Keratinocyte (primary cell): ENCODE data around the gene MED25. TPM values are rescaled to one million over a fixed set of nuclear protein-coding genes. Genes with fewer than 3 reads are reported as not detected.

Experiments used
- DNase-seq: peaks from one replicate; pipeline ENCODE4 v3.0.0-alpha.2; 2011; ENCODE audit warnings: low read depth, missing footprints, low spot score
- FAIRE-seq: peaks from 2 replicates; lab custom pipeline; 2011; peaks lifted over from hg19 to GRCh38; lab: Jason Lieb, UNC
- H2AFZ ChIP-seq: 2 replicates; pipeline ENCODE4 v1.6.0; 2012; ENCODE audit warnings: low read length, control low read depth, inconsistent platforms; ENCODE audit not compliant: control insufficient read depth
- H3K27ac ChIP-seq: 2 replicates; pipeline ENCODE4 v1.5.1; 2011; ENCODE audit warnings: low read length; ENCODE audit not compliant: control insufficient read depth, insufficient read depth
- H3K27me3 ChIP-seq: 3 replicates; pipeline ENCODE4 v1.6.0; 2011; ENCODE audit warnings: low read length; ENCODE audit not compliant: control insufficient read depth, insufficient read depth; ENCODE audit errors: extremely low read depth
- H3K36me3 ChIP-seq, 2 experiments: 2 replicates in 1 of 2; 3 replicates in 1 of 2; pipeline ENCODE4 v1.5.1; 2011; ENCODE audit warnings: low read length in 2 of 2, mild to moderate bottlenecking in 1 of 2; ENCODE audit not compliant: control insufficient read depth in 2 of 2, insufficient read depth in 2 of 2; ENCODE audit errors: extremely low read depth in 1 of 2
- H3K4me1 ChIP-seq: 3 replicates; pipeline ENCODE4 v1.5.1; 2011; ENCODE audit warnings: low read length; ENCODE audit not compliant: control insufficient read depth, insufficient read depth; ENCODE audit errors: extremely low read depth
- H3K4me2 ChIP-seq: 3 replicates; pipeline ENCODE4 v1.6.0; 2011; ENCODE audit warnings: low read depth, low read length; ENCODE audit not compliant: control insufficient read depth, insufficient read depth; ENCODE audit errors: extremely low read depth
- H3K4me3 ChIP-seq, 3 experiments: fragments of 200-600 bp in 1 of 3; sonication (generic) in 1 of 3; 2 replicates in 2 of 3; 3 replicates in 1 of 3; pipeline ENCODE4 v1.5.1; 2011 to 2016; ENCODE audit warnings: low read length in 3 of 3, mild to moderate bottlenecking in 3 of 3, control low read depth in 2 of 3, inconsistent platforms in 1 of 3, low read depth in 1 of 3, mixed read lengths in 1 of 3, mixed run types in 1 of 3, moderate library complexity in 1 of 3; ENCODE audit not compliant: control insufficient read depth in 2 of 3, insufficient read depth in 2 of 3; ENCODE audit errors: extremely low read depth in 1 of 3
- H3K79me2 ChIP-seq: 2 replicates; pipeline ENCODE4 v1.6.0; 2012; ENCODE audit warnings: low read length; ENCODE audit not compliant: control insufficient read depth, insufficient read depth
- H3K9ac ChIP-seq: 3 replicates; pipeline ENCODE4 v1.6.0; 2011; ENCODE audit warnings: low read length; ENCODE audit not compliant: control insufficient read depth, insufficient read depth; ENCODE audit errors: extremely low read depth
- H3K9me1 ChIP-seq: 3 replicates; pipeline ENCODE4 v1.6.0; 2011; ENCODE audit warnings: low read length; ENCODE audit not compliant: control insufficient read depth, insufficient read depth; ENCODE audit errors: extremely low read depth
- H3K9me3 ChIP-seq: 2 replicates; pipeline ENCODE4 v1.5.1; 2012; ENCODE audit warnings: low read depth, low read length; ENCODE audit not compliant: control insufficient read depth
- H4K20me1 ChIP-seq: 3 replicates; pipeline ENCODE4 v1.6.0; 2011; ENCODE audit warnings: low read length; ENCODE audit not compliant: control insufficient read depth, insufficient read depth; ENCODE audit errors: extremely low read depth
- CTCF ChIP-seq, 3 experiments: IDR thresholded peaks in 1 of 3; conservative IDR thresholded peaks in 1 of 3; optimal IDR thresholded peaks in 1 of 3; 2 replicates in 2 of 3; 3 replicates in 1 of 3; pipeline versions ENCODE3 to v1.5.1; 2011; ENCODE audit warnings: low read length in 3 of 3, mild to moderate bottlenecking in 3 of 3, moderate library complexity in 2 of 3, control low read depth in 1 of 3, inconsistent platforms in 1 of 3; ENCODE audit not compliant: insufficient read depth in 2 of 3; ENCODE audit errors: extremely low read depth in 1 of 3
- EZH2 ChIP-seq: IDR thresholded peaks from one replicate; pipeline ENCODE4 v1.6.1; 2012; ENCODE audit warnings: inconsistent platforms, mild to moderate bottlenecking, low read length, moderate library complexity
- dilution Hi-C: fragments of 300-500 bp; cut with MboI; formaldehyde crosslinking; loops from one replicate; pipeline ENCODE4 v1.7.0; 2020; ENCODE audit warnings: low sequenced_read_pairs; ENCODE audit not compliant: extremely low pct_ligation_motif_present
- polyA plus RNA-seq, 5 experiments: library from polyadenylated mRNA; depleted of rRNA in 3 of 5; stranded (reverse) in 3 of 5; stranded (forward) in 1 of 5; unstranded in 1 of 5; fragments of >200 nt; gene quantifications; 1 replicate in 1 of 5; 2 replicates in 3 of 5; 3 replicates in 1 of 5; pipeline versions ENCODE4 v1.2.1 to v1.2.3, GENCODE V29; 2011 to 2012; ENCODE audit warnings: missing spikeins in 2 of 5, low read depth in 1 of 5, low replicate concordance in 1 of 5

MED25 gene
- polyA plus RNA-seq, 1 donor (not counting 4 experiments of a cell fraction or from before 2014, with no cell fraction given): 12.5 TPM

GRCh38 chr19:49858088-49858985, 40.2 kb downstream of the MED25 start:
- H4K20me1 ChIP-seq: peaks cover 3% of the 10 kb centered on the region
- FAIRE-seq: no peak
- H3K27ac ChIP-seq: no peak overlapping the region

GRCh38 chr19:49859682-49860335, 41.7 kb downstream of the MED25 start:
- H3K9me1 ChIP-seq: no peaks in the 10 kb centered on the region
- dilution Hi-C loops: no loop called here
- peaks cover 16% of the 10 kb centered on the region for H3K79me2 ChIP-seq
- no peak overlapping the region for H3K4me3 ChIP-seq
- no peaks in the 10 kb centered on the region for H3K27me3 ChIP-seq
- TF ChIP-seq CTCF (optimal IDR thresholded peaks at IDR 0.05 in 1 of 3, IDR thresholded peaks at IDR 0.05 in 1 of 3, conservative IDR thresholded peaks at IDR 0.05 in 1 of 3; ENCODE audit: extremely low read depth in 1 of 3, insufficient read depth in 2 of 3, low read length in 3 of 3) (no peak), EZH2 (no peak)
- H2AFZ ChIP-seq: no peak overlapping the region
- no peak overlapping the region for H3K4me2 ChIP-seq
- H4K20me1 ChIP-seq: peaks cover 8% of the 10 kb centered on the region
- FAIRE-seq (no peak), DNase-seq (no peak)
- H3K36me3 ChIP-seq: peaks cover 33 to 48% of the 10 kb centered on the region in 2 experiments
- no peaks in the 10 kb centered on the region for H3K9me3 ChIP-seq
- H3K27ac ChIP-seq: no peak overlapping the region
- no peak overlapping the region for H3K9ac ChIP-seq
- H3K4me1 ChIP-seq: peaks cover 4% of the 10 kb centered on the region

More at GRCh38 chr19:49858088-49858985, 40.2 kb downstream of the MED25 start:
- no peaks in the 10 kb centered on the region for H3K27me3 ChIP-seq
- DNase-seq: no peak
- H3K79me2 ChIP-seq: peaks cover 15% of the 10 kb centered on the region
- dilution Hi-C loops: no loop called here
- no peaks in the 10 kb centered on the region for H3K9me3 ChIP-seq
- H3K4me3 ChIP-seq: no peak overlapping the region
- peaks cover 24 to 37% of the 10 kb centered on the region in 2 experiments for H3K36me3 ChIP-seq
- no peak overlapping the region for H3K4me2 ChIP-seq
- no peaks in the 10 kb centered on the region for H3K9me1 ChIP-seq
- no peak overlapping the region for H3K9ac ChIP-seq
- H3K4me1 ChIP-seq: peaks cover 4% of the 10 kb centered on the region
- H2AFZ ChIP-seq: no peak overlapping the region
- TF ChIP-seq EZH2 (no peak), CTCF (optimal IDR thresholded peaks at IDR 0.05 in 1 of 3, IDR thresholded peaks at IDR 0.05 in 1 of 3, conservative IDR thresholded peaks at IDR 0.05 in 1 of 3; ENCODE audit: extremely low read depth in 1 of 3, insufficient read depth in 2 of 3, low read length in 3 of 3) (no peak)
